Ovary (tissue), 3 donors: ENCODE measurements around the gene PRKG1.

Experiments used
- CTCF ChIP-seq, 3 donors: fragments of 450-650 bp in 2 of 3; fragments of 200-600 bp in 1 of 3; IDR thresholded peaks; one replicate each; pipeline versions ENCODE4 v1.5.1 to v1.8.0; 2016 to 2022; ENCODE audit warnings: antibody characterized with exemption in 3 of 3, mild to moderate bottlenecking in 1 of 3
- POLR2A ChIP-seq: fragments of 450-650 bp; IDR thresholded peaks from one replicate; pipeline ENCODE4 v1.6.1; 2017; ENCODE audit warnings: antibody characterized with exemption, mild to moderate bottlenecking, moderate library complexity
- donor health status: DM: no; HTN: no; CAD: no.

GRCh38 chr10:51667678-51668335 lies 593.5 kb downstream of the PRKG1 start:
- TF ChIP-seq POLR2A (no peak), CTCF (IDR thresholded peaks at IDR 0.05) (no peak)
